Germinal center (tissue), 1 donor: ENCODE results near the gene MAPK9.
"Not testable (repeated sequence)": the region's sequence is repeated elsewhere in the genome, so short reads cannot be mapped to it uniquely, and the experiment has no call there.

ENCODE experiments used
- DNase-seq: peaks from one replicate; pipeline ENCODE4 v3.0.0; 2012; ENCODE audit warnings: mixed read lengths, low spot score

MAPK9 gene

DNA sequence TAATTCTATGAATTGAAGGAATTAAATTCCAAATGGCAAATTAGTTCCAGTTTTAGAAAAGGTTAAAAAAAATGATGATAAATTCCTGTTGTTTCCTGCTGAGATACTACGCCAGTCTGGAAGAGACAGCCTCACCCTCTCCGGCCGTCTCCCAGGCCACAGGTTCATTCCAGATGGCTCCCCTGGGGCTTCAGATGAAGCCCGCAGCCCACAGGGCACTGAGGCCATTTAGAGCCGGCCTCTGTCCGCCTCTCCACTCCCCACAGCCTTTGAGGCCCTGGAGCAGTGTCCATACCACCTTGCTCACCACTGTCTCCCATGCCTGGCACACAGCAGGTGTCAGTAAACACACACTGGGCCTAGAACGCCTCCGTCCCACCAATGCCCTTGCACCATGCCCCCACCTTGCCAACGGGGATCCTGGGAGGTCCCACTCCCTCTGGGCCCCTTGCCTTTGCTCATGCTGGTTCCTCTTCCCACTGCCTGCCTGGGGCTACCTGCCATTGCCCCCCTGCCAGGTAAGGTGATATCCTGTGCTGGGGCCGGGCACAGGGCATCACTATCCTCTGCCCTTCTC is 35.2 kb upstream of the MAPK9 start:
- DNase-seq, result no peak

DNA sequence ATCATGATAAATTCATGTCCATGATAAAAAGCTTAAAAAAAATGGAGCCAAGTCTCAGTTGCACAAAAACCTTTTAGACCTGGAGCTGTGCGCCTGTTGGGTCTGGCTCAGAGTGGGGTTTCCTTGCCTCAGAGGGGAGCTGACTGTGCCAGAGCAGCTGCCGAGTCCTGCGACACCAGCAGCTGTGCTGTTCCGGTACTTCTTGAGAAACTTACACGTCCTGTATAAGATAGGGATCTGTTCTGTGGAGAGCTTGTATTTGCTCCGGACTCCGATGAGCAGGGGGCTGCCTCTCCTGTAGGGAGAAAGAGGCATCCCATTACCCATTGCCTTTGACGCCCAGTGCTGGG is 32.7 kb upstream of the MAPK9 start:
- DNase-seq, result no peak

DNA sequence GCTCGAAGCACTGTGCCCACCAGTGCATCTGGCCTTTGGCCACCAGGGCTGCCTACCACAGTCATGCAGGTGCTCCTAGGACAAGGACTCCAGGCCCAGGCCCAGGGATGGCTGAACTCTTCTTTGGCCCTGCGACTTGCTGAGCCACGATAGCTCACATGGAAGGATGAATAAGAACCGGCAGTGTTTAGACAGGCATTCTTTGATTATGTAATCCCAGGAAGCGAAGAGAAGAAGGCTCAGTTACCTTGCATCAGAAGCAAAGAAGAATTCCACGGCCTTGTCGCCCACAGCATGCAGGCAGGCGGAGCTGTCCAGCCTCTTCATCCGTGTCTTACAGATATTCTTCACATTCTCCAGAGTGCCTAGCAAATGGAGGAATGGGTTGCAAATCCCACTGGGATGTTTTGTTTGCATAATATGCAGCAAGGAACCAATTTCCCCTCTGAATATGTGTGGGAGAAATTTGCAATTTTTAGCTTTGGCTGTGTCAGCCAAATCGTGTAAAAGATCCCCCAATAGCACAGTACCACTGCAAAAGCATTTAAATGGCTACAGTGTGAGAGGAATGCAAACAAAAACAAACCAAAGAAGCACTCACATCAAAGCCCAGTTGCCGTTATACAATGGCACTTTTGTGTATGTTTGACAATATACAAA is 32.2 kb upstream of the MAPK9 start:
- no peak for DNase-seq

DNA sequence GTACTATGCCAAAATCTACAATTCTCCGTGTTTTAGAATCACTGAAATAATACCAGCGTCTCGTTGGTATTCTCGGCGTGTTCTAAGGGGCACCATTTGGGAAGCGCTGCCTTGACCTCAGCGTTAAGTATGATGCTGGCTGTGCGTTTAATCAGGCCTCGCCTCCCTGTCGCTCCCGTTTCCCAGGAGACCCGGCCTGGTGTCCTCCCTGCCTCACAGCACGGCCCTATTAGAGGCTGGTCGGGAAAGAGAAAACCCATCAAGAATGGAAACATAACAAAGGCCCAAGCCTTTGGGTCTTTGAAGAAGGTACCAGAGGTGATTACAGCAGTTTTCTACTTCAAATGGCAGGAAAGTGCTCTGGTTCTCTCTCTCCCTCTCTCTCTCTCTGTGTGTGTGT is 31.3 kb upstream of the MAPK9 start:
- no peak for DNase-seq

DNA sequence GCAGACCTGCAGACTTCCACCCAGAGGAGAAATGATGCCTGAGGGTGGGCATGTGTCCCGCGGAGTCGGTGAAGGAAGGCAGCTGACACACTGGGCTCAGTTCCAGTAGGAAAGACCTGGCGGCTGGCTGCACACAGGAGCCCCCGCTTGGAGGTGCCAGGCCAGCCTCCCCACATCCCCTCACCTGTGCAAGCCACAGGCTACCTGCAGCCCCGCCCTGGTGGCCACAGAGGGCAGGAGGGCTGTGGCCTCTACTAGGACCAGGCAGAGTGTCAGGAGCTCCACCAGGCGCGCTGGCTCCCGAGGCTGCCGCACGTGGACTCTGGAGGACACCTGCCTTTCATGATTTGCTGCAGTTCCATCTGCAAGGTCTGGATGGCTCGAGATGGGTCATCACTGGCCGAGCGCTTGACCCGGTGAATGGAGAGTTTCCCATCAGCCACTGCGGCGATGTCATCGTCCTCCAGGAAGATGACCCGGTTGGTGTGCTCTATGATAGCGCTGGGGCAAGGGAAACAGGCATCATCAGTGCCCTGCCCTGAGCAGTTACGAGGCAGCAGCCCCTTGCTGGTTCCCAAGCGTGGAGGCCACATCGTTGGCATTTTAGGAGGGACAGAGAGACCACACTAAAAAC is 26.7 kb upstream of the MAPK9 start:
- DNase-seq, result no peak

DNA sequence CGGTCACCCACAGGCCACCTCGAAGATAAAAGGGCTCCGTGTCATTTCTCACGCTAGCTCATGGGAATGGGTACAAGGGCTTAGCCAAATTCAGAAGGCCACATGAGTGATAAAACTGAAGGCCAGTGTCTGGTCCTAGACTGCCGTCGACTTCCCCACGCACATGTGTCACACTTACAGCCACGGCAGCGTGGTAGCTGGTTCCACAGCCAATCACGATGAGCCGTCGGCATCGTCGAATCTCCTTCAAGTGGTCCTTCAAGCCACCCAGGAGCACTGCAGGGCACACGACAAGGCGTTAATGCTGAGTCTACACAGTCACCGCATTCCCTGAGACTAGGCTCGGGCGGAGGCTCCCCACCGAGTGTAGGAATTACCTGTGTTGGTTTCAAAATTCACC is 24.7 kb upstream of the MAPK9 start:
- no peak for DNase-seq

DNA sequence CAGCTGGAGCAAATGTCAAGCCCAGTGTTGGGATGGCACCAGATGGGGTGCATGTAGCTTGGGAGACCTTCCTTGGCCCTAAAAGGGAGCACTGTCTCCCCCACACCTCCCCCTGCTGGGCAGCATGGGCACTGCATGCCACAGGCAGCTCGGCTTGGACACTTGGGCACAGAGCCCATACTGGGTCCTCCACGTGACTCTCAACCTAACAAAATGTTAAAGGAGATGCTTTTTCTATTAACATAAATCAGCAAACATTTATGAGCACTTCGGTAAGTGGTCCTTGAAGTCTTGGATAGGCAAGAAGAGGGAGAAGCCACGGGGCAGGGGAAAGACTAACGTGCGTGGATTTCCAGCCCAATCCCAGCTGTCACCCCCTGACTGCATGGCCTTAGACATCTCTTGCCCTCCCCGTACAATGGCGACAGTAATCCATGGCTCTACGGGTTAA is 23.9 kb upstream of the MAPK9 start:
- DNase-seq, result peak; percentile 70

DNA sequence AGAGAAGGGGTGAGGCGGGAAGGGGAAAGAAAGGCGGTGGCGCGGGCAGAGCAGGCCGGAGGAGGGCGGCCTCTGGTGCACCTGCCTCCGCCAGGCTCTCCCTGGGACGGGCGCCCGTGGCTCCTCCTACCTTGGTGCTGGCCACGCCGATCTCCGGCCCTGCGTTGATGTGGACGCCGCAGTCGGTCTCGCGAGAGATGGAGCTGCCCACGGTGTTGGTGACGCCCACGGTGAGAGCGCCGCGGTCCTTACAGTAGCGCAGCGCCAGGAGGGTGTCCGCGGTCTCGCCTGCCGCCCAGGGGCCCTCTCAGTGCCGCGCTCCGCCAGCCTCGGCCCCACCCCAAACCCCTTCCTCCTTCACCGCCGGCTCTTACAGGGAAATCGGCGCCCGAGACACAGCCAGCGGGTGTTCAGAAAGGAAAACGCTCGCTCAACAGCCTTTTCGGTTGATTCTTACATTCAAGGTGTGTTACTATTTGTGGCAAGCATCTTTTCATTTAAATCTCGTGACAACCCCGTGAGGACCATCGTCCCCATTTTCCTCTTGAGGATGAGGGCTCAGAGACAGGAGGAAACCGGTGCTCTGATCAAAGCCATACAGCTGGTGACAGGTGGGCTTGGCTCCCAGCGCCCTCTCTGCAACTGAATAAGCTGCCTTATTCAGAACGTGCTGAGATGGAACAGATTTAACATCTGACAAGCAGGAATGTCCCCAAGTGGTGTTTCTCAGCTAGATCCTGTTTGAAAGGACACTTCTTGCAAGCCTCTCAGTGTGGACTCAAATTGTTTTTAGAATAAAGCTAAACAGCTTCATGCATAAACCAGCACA is 22.0 kb upstream of the MAPK9 start:
- no peak for DNase-seq

DNA sequence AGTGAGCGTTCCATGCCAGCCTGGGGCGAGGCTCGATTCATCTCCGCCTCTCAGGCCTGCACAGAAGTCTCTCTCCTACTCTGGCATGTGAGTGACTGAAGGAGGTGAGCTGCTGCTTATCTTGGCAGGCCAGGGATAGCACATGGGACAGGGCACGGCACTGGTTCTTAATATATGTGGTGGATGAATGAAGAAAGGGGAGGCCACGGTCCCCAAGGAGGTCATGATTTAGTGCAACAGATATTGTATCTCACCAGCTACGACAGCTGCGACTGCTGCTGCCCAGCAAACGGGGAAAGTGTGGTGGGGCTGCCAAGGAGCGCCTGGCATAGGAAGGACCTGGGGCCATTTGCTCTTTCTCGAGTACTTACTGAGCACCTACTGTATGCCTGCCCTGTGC is 19.3 kb upstream of the MAPK9 start:
- no peak for DNase-seq

DNA sequence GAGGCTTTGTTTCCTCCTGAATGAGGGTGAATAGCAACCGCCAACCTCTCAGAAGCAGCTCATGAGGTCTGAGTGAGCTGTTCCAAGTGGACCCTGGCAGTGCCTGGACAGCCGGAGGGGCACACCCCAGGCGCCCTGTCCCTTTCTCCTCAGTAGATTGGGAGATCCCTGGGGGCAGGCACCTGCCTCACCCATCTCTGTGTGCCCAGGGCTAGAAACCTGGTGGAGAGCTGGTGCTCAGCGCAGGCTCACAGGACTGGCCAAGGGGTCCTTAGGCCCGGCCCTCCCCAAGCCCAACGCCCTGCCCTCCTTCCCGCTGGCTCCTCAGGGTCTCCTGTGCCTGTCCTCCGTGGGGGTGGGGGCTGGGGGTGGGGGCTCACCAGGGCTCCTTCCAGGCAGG is 14.9 kb upstream of the MAPK9 start:
- DNase-seq, result no peak

DNA sequence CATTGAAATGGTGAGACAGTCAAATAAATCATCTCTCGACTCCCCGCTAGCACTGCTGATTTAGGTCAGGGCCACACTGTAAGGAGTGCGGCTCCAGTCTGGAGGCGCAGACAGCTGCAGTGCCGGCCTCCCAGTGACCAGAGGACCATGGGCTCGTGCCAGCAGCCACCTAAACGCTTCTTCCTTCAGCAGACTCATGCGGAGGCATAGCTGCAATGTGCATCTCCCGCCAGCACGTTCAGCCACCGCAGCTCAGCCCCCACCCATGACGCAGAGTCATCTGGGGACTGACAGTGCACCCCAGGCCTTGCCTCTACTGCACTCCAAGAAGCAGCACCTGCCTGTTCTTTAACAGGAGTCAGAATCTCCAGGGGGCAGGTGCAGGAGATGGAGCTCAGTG is 13.6 kb upstream of the MAPK9 start:
- no peak for DNase-seq

DNA sequence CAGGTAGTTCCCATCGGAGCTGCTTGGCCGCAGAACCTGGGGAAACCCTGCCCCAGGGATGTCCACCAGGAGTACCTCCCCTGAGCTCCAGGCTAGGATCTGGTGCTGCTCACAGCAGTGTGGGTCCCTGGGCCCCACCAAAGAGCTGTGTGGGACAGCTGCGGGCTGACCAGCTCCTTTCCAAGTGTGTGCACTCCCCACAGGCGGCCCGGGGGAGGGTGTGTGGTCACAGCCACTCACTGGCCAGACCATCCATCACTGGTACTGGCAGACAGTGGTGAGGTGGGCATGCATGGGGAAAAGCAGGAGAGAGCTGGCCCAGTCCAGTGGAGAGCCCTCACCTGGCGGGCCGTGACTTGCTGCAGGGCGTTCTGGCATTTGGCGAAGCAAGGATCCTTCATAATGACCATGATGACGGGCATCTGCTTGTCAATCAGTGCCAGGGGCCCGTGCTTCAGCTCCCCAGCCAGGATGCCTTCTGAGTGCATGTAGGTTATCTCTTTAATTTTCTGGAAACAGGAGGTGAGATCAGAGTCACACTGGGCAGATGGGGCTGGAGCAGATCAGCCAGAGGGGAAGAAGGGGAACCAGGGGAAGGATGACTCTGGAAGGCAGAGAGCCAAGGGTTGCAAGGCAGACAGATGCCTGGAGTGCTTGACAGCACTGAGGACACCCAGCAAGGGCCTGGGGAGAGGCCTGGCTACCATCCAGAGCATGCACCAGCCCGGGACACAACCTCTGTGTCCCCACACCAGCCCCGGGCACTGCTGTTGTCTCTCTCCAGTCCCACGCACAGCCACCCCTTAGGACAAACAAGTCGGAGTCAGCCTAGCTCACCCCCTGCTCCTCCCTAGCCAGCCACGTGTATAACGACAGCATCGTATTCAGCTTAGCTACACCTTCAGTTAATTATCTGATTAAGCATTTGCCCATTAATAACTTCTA is 12.8 kb upstream of the MAPK9 start:
- DNase-seq, result no peak

DNA sequence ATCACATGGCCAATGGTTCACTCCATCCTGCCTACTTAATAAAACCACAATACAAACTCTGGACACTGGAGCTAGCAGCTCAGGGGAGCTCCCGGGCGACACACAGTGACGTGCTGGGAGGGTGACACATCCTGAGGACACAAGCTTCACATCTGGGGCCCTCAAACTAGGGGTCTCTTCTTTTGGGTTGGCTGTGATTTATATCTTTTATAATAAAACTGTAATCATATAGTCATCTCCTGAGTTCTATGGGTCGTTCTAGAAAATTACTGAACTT is 12.1 kb upstream of the MAPK9 start:
- DNase-seq, result no peak

DNA sequence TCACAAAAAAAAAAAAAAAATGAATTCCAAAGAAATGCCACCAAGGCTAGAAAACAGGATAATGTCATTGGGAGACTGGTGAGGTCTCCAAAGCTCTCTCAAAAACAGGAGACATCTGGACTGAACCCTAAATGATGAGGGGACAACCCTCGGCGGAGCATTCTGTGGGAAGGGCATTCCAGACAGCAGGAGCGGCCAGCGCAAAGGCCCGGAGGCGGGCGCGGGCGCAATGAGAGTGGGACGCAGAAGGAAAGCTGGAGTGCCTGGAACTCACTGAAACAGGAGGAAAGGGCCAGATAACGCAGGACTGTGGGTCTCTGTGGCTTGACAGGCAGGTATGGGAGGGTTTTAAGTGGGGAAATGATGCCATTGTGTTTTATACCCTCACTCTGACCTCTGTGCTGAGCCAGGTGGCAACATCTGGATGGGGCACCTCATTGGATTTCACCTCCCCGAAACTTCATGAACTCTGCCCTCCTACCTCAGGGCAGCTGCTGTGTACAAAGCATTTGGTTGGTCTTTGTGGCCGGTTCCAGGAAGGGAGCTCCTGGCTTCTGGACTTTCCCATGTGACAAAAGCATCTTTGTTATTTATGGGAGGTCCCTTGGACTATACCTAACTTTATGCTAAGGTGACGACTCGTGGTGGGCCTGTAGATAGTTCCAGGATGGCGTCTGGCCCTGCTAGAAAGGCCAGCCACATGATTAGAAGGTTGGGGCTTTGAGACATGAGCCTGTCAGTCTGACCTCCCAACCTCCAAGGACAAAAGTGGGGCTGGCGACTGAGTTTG is 11.5 kb upstream of the MAPK9 start:
- DNase-seq, result no peak

DNA sequence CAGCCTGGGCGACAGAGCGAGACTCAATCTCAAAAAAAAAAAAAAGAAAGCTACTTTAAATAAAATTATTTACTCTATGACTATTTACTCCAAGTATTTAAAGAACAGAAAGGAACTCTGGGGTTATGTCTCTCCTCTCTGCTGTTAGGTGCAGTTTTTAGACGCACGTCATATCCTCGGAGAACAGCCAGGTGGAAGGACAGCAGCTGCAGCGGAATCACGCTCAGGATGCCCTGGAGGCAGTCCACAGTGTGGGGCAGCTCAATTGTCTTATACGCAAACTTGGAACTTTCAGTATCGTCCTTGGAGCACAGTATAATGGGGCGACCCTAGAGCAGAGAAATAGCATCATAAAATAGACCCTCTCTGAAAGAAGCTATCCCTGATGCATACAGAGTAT is 10.4 kb upstream of the MAPK9 start:
- DNase-seq, result no peak

DNA sequence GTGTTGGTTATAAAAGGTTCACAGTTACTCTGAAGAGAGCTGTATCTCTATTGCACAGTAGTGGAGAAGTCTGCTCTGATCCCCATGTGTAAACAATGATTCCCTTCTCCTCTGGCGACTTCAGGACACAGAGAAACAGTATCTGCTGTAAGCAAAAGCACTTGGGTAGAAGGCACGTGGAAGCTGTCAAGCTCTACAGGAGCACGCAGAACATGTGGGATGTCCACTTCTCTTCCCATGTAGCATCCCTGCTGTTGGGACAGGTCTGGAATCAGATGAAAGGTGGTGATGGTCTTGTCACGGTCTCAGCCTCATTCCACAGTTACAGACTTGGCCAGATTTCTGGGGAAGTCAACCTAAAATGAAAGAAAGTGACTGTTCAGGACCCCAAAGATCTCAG is 9.4 kb upstream of the MAPK9 start:
- DNase-seq, result no peak

DNA sequence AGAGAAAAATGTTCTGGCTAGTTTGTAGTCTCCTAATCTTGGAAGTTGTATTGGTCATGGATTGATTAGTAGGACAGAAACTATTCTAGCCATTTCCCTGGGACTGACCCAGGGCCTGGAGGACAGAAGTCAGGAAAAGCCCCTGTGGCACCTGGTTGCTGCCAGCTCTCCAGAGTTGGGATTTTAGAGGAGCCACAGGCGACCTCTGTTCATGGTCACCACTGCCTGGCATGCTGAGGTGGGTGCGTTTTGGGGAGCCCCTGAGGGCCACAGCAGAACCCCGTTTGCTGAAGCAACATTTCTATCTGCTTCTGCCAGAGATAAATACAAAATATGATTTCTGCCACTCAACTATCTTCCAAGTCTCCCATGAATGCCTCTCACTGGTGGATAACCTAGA is 7.6 kb upstream of the MAPK9 start:
- DNase-seq, result no peak

DNA sequence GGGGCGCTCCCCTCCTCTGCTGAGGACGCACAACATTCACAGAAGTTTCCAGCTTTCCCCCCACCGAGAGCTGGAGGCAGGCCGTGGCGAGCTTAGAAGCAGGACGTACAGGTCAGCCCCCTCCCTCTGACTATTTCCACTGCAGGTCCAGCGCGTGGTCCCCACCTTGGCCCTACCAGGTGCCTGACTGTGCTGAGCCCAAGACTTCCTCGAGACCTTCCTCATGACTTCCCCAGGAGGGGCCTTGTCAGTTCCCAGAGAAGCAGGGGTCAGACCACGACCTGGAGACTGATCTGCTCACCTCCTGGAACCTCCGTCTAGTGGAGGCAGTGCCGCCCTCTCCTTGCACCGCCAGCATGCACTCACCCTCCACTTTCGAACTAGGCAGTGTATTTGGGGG is 7.1 kb upstream of the MAPK9 start:
- DNase-seq, result not testable (repeated sequence)

DNA sequence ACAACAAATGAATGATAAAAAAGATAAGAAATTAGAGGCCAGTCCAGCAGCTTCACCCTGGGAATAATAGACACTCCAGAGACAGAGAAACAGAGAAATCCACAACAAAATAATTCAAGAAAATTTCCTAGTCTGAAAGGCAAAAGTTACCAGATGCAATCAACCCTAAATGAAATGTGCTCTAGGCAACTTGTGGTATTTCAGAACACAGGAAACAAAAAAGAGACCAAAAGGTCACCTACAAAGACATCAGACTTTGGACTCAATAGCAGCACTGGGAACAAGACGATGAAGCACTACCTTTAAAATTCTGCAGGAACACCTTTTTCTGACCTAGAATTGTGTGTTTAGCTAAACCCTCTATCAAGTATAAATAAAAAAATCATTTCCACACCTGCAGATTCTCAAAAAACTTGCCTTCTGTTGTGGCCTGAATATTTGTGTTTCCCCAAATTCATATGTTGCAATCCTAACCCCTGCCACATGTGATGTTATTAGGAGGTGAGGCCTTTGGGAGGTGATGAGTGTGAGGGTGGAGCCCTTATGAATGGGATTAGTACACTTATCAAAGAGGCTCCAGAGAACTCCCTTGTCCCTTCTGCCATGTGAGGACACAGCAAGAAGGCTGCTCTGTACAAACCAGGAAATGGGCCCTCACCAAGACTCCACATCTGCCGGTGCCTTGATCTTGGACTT is 5.9 kb upstream of the MAPK9 start:
- DNase-seq, result no peak

DNA sequence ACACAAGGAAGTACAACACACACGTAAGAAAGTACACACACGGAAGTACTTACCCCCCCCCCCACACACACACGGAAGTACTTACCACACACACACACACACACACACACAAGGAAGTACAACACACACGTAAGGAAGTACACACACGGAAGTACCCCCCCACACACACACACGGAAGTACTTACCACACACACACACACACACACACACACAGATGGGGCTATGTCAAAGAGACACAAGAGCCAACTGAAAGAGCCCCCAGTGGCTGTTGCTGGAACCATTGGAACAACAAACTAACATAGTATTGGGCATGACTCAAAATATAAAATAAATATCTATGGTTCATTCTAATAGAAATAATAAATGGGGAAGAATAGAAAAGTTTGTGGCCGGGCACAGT is 4.9 kb upstream of the MAPK9 start:
- DNase-seq, result no peak
